Measurements from ENCODE around the gene ELF3.

The ELF3 gene

DNA sequence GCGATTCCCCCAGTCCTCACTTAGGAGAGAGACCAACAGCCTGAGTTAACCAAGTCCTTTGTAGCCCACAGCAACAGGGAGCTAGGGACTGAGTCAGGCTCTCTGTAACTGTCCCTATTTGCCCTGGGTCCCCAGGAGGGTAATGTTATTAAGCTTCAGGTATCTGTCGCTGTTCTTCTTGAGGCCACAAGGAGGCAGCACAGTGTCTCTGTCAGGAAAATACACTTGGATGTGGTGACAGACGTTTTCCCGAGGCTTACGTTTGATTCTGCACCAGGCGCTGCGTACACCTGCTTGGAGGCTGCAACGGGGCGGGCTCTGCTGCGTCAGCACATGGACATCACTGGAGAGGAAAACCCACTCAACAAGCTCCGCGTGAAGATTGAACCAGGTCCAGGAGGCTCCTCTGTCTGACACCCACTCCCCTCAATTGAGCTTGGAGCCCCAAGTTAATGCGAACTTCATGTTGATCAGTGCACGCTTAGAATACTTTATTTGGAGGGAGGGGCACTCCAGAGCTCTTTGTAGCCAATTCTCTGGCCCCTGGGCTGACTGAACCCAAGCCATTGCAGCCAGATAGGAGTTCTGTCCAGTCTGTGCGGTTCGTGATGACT is 10.7 kb upstream of the ELF3 start:
- DNase-seq (ENCODE audit: low spot score): peak; percentile 66
- TF ChIP-seq, protein P1, sequence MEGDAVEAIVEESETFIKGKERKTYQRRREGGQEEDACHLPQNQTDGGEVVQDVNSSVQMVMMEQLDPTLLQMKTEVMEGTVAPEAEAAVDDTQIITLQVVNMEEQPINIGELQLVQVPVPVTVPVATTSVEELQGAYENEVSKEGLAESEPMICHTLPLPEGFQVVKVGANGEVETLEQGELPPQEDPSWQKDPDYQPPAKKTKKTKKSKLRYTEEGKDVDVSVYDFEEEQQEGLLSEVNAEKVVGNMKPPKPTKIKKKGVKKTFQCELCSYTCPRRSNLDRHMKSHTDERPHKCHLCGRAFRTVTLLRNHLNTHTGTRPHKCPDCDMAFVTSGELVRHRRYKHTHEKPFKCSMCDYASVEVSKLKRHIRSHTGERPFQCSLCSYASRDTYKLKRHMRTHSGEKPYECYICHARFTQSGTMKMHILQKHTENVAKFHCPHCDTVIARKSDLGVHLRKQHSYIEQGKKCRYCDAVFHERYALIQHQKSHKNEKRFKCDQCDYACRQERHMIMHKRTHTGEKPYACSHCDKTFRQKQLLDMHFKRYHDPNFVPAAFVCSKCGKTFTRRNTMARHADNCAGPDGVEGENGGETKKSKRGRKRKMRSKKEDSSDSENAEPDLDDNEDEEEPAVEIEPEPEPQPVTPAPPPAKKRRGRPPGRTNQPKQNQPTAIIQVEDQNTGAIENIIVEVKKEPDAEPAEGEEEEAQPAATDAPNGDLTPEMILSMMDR (IDR thresholded peaks at IDR 0.05; ENCODE audit: extremely low read depth, missing control alignments): peak; percentile 78

DNA sequence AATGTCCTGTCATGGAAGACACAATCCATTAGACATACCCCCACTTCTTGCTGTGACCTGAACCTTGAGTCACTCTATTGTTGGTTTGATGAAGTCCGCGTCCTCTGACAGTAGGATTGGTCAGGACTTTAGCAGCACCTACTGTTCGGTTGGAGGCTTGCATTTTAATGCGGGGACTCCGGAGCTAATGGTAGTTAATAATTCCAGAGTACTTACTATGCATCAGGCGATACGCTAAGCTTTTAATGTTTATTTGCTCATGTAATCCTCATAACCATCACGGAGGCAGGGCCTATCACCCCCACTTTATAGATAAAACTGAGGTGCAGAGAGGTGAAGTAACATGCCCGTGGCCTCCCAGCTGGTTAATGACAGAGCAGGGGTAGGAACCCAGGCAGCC is 7.9 kb upstream of the ELF3 start:
- no peak for DNase-seq (ENCODE audit: low spot score)
- TF ChIP-seq, protein P1 (IDR thresholded peaks at IDR 0.05; ENCODE audit: extremely low read depth, missing control alignments): no peak

DNA sequence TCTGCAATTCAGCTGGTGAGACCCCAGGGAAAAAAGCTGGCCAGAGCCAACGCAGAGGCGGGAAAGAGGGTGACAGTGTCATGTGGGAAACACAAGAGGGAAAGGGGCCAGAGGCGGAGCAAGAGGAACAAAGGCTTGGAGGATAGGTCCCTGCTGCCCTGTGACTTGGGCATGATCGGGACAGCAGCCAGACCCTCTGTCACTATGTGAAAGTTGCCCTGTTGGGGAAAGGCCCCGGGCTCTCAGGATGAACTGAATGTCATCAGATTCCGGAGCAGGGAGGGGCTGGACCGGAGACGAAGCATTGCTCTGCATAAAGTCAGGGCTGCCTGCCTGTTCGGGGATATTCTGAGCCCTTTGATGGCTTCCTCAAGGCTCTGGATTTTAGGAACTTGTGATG is 5.7 kb upstream of the ELF3 start:
- no peak for DNase-seq (ENCODE audit: low spot score)
- TF ChIP-seq, protein P1 (IDR thresholded peaks at IDR 0.05; ENCODE audit: extremely low read depth, missing control alignments): no peak

DNA sequence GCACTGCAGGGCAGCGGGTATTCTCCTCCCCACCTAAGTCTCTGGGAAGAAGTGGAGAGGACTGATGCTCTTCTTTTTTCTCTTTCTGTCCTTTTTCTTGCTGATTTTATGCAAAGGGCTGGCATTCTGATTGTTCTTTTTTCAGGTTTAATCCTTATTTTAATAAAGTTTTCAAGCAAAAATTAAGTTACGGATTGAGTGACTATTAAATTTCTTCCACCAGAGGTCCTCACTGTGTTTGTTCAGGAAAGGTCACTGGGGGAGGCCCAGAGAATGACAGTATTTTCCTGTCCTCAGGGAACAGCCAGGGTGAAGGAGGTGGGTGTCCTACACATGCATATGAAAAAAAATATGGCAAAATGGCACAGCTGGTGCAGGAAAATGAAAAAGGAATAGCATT is 4.4 kb upstream of the ELF3 start:
- TF ChIP-seq, protein P1 (IDR thresholded peaks at IDR 0.05; ENCODE audit: extremely low read depth, missing control alignments): no peak
- no peak for DNase-seq (ENCODE audit: low spot score)

DNA sequence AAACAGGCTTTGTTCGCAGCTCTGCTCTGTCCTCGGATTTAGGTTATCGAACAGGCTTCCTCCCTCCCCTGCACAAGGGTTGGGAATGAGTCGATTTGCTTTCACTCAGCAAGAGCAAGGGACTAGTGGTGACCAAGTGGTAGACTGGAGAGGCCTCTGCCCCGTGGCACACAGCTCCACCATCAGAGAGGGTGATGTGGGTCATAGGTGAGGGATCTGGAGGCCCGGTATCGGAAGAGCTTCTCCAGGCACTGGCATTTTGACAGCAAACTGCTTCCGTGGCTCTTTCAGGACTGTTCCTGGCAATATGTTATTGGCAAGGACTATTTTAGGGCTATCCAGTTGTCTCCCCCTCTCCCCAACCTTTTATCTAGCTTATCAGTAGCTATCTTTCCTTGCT is 3.1 kb upstream of the ELF3 start:
- DNase-seq (ENCODE audit: low spot score): no peak
- TF ChIP-seq, protein P1 (IDR thresholded peaks at IDR 0.05; ENCODE audit: extremely low read depth, missing control alignments): no peak

DNA sequence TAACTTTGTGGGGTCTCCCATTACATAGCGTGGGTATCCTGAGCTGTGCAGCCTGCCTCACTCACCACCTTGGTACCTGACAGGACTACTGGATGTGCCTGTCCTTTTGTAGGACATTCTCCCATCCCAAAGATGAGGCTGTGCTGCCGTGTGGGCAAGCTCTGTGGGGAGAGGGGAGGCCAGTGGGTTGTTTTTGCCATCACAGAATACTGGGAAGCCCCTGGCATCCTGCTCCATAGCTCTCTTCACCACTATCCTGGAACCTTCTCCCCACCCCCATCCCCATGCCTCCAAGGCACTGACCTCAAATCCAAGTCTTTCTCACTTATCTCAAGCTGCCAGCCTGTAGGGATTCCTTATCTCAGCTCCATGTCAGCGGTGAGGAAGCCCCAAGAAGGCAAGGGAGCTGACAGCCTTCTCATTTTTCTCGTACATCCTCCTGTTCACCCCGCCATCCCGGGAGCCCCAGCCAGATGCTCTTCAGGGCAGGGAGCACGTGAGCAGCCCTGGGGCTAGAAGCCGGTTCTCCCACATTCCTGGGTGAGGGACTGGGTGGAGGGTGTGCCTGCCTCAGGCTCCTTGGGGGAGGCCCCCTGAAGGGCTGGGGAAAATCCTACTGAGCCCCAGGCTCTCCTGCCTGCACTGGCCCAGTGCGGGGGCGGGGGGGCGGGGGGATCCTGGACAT is 2.4 kb upstream of the ELF3 start:
- no peak for DNase-seq (ENCODE audit: low spot score)

More for the DNA sequence above, 2.4 kb upstream of the ELF3 start:
- TF ChIP-seq, protein P1 (IDR thresholded peaks at IDR 0.05; ENCODE audit: extremely low read depth, missing control alignments): no peak

Measured in GM20000 (cell line).